Thyroid gland (tissue), 4 donors: Measurements from ENCODE around the gene HIP1. TPM values are rescaled to one million over a fixed set of nuclear protein-coding genes. Genes with fewer than 3 reads are reported as not detected.

Experiments
- DNase-seq, 2 donors: peaks; one replicate each; pipeline ENCODE4 v3.0.0-alpha.2; 2019
- H3K27ac ChIP-seq, 3 donors: fragments of 200-600 bp; sonication (generic); 1 replicate in 2 of 3; 2 replicates in 1 of 3; pipeline ENCODE4 v1.5.1; 2016 to 2019; ENCODE audit warnings: mild to moderate bottlenecking in 1 of 3, moderate library complexity in 1 of 3
- H3K27me3 ChIP-seq: fragments of 200-600 bp; sonication (generic); one replicate; pipeline ENCODE4 v1.5.1; 2019
- H3K36me3 ChIP-seq, 2 donors: fragments of 200-600 bp; sonication (generic); one replicate each; pipeline ENCODE4 v1.5.1; 2016 to 2019
- H3K4me1 ChIP-seq, 2 donors: fragments of 200-600 bp; sonication (generic); one replicate each; pipeline ENCODE4 v1.5.1; 2017 to 2019
- H3K4me3 ChIP-seq, 3 donors: fragments of 200-600 bp; sonication (generic); replicated peaks in 1 of 3; 1 replicate in 2 of 3; 2 replicates in 1 of 3; pipeline ENCODE4 v1.5.1; 2016; ENCODE audit warnings: mild to moderate bottlenecking in 1 of 3
- H3K9me3 ChIP-seq: fragments of 200-600 bp; sonication (generic); one replicate; pipeline ENCODE4 v1.5.1; 2017
- CTCF ChIP-seq, 6 experiments: fragments of 200-600 bp in 3 of 6; fragments of 450-650 bp in 3 of 6; sonication (generic) in 3 of 6; IDR thresholded peaks; one replicate each; pipeline ENCODE4 v1.5.1; 2016 to 2019; ENCODE audit warnings: antibody characterized with exemption in 6 of 6, mild to moderate bottlenecking in 2 of 6, inconsistent platforms in 1 of 6, moderate library complexity in 1 of 6
- POLR2A ChIP-seq, 2 donors: fragments of 450-650 bp; IDR thresholded peaks; one replicate each; pipeline ENCODE4 v1.6.1; 2017; ENCODE audit warnings: antibody characterized with exemption in 2 of 2, mild to moderate bottlenecking in 2 of 2, moderate library complexity in 1 of 2
- WGBS, 2 donors: methylation state at CpG; one replicate each; pipeline ENCODE4 v1.1.5; 2017; 5-methylcytosine and 5-hydroxymethylcytosine counted together
- intact Hi-C: fragments of 100-400 bp; cut with DNase I; formaldehyde crosslinking; loops from one replicate; pipeline ENCODE4 v1.15.1; 2023
- total RNA-seq, 4 donors: library from RNA; depleted of rRNA; stranded (reverse); fragments of >200 nt; gene quantifications; one replicate each; pipeline ENCODE4 v1.2.3, GENCODE V29; 2016

Gene HIP1
- total RNA-seq, 4 donors from 2014 or later, result 25.4 to 39.6 (median 28.1) TPM

- intact Hi-C loops, result no loop called here
- DNase-seq, result no peak
- H3K27me3 ChIP-seq, result no peaks in the 10 kb centered on the region
These were observed 2.2 kb upstream of the HIP1 start for GRCh38 chr7:75740846-75741497.

GRCh38 chr7:75739796-75740672, 1.3 kb upstream of the HIP1 start:
- WGBS, 2 donors, result 64 to 69% methylated on average over 26 of the region's 26 CpGs
- peak overlapping the region; percentile 79 to 98 (median 83) for H3K4me3 ChIP-seq
- H3K27ac ChIP-seq, result peak overlapping the region; percentile 81 to 87 (median 83)
- no peak for TF ChIP-seq CTCF (IDR thresholded peaks at IDR 0.05)
- no peak for TF ChIP-seq POLR2A (IDR thresholded peaks at IDR 0.05)
- DNase-seq, result no peak
- intact Hi-C loops, result no loop called here
- H3K4me1 ChIP-seq, result peaks cover 0 to 12% of the 10 kb centered on the region in 2 donors
- no peaks in the 10 kb centered on the region for H3K36me3 ChIP-seq
- no peaks in the 10 kb centered on the region for H3K9me3 ChIP-seq
- no peaks in the 10 kb centered on the region for H3K27me3 ChIP-seq

More at GRCh38 chr7:75740846-75741497, 2.2 kb upstream of the HIP1 start:
- TF ChIP-seq CTCF (IDR thresholded peaks at IDR 0.05) (no peak), POLR2A (IDR thresholded peaks at IDR 0.05) (no peak)
- 61 to 63% methylated on average over 13 of the region's 13 CpGs for WGBS, 2 donors
- no peak overlapping the region for H3K4me3 ChIP-seq
- H3K27ac ChIP-seq, result no peak overlapping the region
- no peaks in the 10 kb centered on the region for H3K9me3 ChIP-seq
- H3K4me1 ChIP-seq, result peaks cover 0 to 12% of the 10 kb centered on the region in 2 donors
- H3K36me3 ChIP-seq, result no peaks in the 10 kb centered on the region

GRCh38 chr7:75738975-75739795, 444 bp upstream of the HIP1 start:
- peak in 2 of 6 experiments; percentile 11 to 28 for TF ChIP-seq CTCF (IDR thresholded peaks at IDR 0.05)
- peak in 1 of 2 donors; percentile 40 for TF ChIP-seq POLR2A (IDR thresholded peaks at IDR 0.05)
- peaks cover 0 to 12% of the 10 kb centered on the region in 2 donors for H3K4me1 ChIP-seq

GRCh38 chr7:75737856-75738603, 711 bp downstream of the HIP1 start:
- TF ChIP-seq POLR2A (IDR thresholded peaks at IDR 0.05) (no peak), CTCF (IDR thresholded peaks at IDR 0.05) (no peak)
- Histone ChIP-seq H3K4me3 (peak overlapping the region; percentile 88 to 100 (median 98)), H3K27ac (peak overlapping the region; percentile 81 to 89 (median 87)), H3K9me3 (no peaks in the 10 kb centered on the region), H3K27me3 (no peaks in the 10 kb centered on the region), H3K36me3 (no peaks in the 10 kb centered on the region), H3K4me1 (peaks cover 0 to 12% of the 10 kb centered on the region in 2 donors)
- intact Hi-C loops, result no loop called here
- WGBS, 2 donors, result 7 to 9% methylated on average over 16 to 18 of the region's 18 CpGs
- DNase-seq, result peak in 1 of 2 donors; percentile 13

More at GRCh38 chr7:75738975-75739795, 444 bp upstream of the HIP1 start:
- peak overlapping the region; percentile 88 to 100 (median 98) for H3K4me3 ChIP-seq
- no peaks in the 10 kb centered on the region for H3K36me3 ChIP-seq
- WGBS, 2 donors, result 0% methylated on average over 7 to 28 of the region's 89 CpGs
- no peaks in the 10 kb centered on the region for H3K9me3 ChIP-seq
- H3K27ac ChIP-seq, result peak overlapping the region; percentile 81 to 89 (median 87)
- intact Hi-C loops, result no loop called here
- peak; percentile 100 for DNase-seq
- no peaks in the 10 kb centered on the region for H3K27me3 ChIP-seq
